ENCODE results near the gene ITPKC. TPM values are rescaled to one million over a fixed set of nuclear protein-coding genes. Genes with fewer than 3 reads are reported as not detected.

ITPKC gene
- total and polyA plus RNA-seq, 10 of the 15 experiments (the other 5 are each of a cell fraction or from before 2014, with no cell fraction given): 0.03 to 6.4 (median 3.5) TPM

- H2AFZ ChIP-seq (ENCODE audit: control insufficient read depth, low read depth, low read length): no peak overlapping the region
- DNase-seq (ENCODE audit: low read depth, low spot score) (no peak), ATAC-seq (no peak), FAIRE-seq (no peak)
- H3K27me3 ChIP-seq (replicated peaks in 1 of 2; ENCODE audit: control insufficient read depth in 2 of 2, insufficient read depth in 2 of 2, low read length in 1 of 2): no peaks in the 10 kb centered on the region
- ChIA-PET POLR2A (no interaction called here), CTCF (no interaction called here), RAD21 (ENCODE audit: unreplicated experiment) (no interaction called here), SMC1A (ENCODE audit: uncharacterized antibody, unreplicated experiment) (interaction anchor here (1.3 kb wide), 1 partner anchor 15 kb away, joined by 6 read pairs; the partner anchor contains the start of gene EGLN2)
- intact Hi-C loops (cut with micrococcal nuclease; ENCODE audit: unreplicated experiment): no loop called here
- H3K27ac ChIP-seq (ENCODE audit: control insufficient read depth, insufficient read depth): no peak overlapping the region
- no peaks in the 10 kb centered on the region for H3K36me3 ChIP-seq (ENCODE audit: control insufficient read depth in 2 of 2, insufficient read depth in 2 of 2, low read length in 1 of 2)
- 92% methylated on average over 13 of the region's 14 CpGs for WGBS (ENCODE audit: insufficient coverage, insufficient replicate concordance, low lambda C conversion rate, missing lambda C conversion rate)
- no peaks in the 10 kb centered on the region for H3K9me3 ChIP-seq (replicated peaks; ENCODE audit: control insufficient read depth, insufficient read depth, low read length)
- H3K4me1 ChIP-seq (ENCODE audit: control insufficient read depth, insufficient read depth, low read length): peaks cover 23% of the 10 kb centered on the region
- H3K79me2 ChIP-seq (ENCODE audit: control insufficient read depth, insufficient read depth, low read length): peaks cover 11% of the 10 kb centered on the region
- H3K9ac ChIP-seq (ENCODE audit: control insufficient read depth, insufficient read depth, low read length): no peak overlapping the region
- no peaks in the 10 kb centered on the region for H4K20me1 ChIP-seq (ENCODE audit: control insufficient read depth, insufficient read depth)
- BruUV-seq (replicated peaks): no TSS peak
- TF ChIP-seq EZH2 (IDR thresholded peaks at IDR 0.05; ENCODE audit: borderline replicate concordance, control insufficient read depth, low read depth, low read length) (no peak), SREBF1 (IDR thresholded peaks at IDR 0.05; ENCODE audit: low read length) (no peak), SMC3 (IDR thresholded peaks at IDR 0.05; ENCODE audit: borderline replicate concordance, low read length) (no peak), FOS (IDR thresholded peaks at IDR 0.05; ENCODE audit: borderline replicate concordance, extremely low read depth, insufficient read length) (no peak), CHD1 (IDR thresholded peaks at IDR 0.05; ENCODE audit: low read depth, low read length) (no peak), TARDBP (IDR thresholded peaks at IDR 0.05; ENCODE audit: borderline replicate concordance) (no peak), PRDM15 (CRISPR knock-in tag; IDR thresholded peaks at IDR 0.05) (no peak), MEF2B (IDR thresholded peaks at IDR 0.05; ENCODE audit: partially characterized antibody, poor library complexity, severe bottlenecking) (no peak), HDAC2 (IDR thresholded peaks at IDR 0.05) (no peak), RAD51 (IDR thresholded peaks at IDR 0.05) (no peak), E2F8 (IDR thresholded peaks at IDR 0.05; ENCODE audit: low read depth, partially characterized antibody) (no peak), CEBPB (IDR thresholded peaks at IDR 0.05; ENCODE audit: borderline replicate concordance in 1 of 2, low read depth in 2 of 2, low read length in 2 of 2) (no peak)
- TF ChIP-seq, protein P1, sequence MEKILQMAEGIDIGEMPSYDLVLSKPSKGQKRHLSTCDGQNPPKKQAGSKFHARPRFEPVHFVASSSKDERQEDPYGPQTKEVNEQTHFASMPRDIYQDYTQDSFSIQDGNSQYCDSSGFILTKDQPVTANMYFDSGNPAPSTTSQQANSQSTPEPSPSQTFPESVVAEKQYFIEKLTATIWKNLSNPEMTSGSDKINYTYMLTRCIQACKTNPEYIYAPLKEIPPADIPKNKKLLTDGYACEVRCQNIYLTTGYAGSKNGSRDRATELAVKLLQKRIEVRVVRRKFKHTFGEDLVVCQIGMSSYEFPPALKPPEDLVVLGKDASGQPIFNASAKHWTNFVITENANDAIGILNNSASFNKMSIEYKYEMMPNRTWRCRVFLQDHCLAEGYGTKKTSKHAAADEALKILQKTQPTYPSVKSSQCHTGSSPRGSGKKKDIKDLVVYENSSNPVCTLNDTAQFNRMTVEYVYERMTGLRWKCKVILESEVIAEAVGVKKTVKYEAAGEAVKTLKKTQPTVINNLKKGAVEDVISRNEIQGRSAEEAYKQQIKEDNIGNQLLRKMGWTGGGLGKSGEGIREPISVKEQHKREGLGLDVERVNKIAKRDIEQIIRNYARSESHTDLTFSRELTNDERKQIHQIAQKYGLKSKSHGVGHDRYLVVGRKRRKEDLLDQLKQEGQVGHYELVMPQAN (conservative IDR thresholded peaks at IDR 0.05): no peak
- no peak overlapping the region for H3K4me2 ChIP-seq (ENCODE audit: control insufficient read depth, insufficient read depth)
- in situ Hi-C loops (cut with MboI): no loop called here
- no peak overlapping the region for H3K4me3 ChIP-seq
Measured at GRCh38 chr19:40783711-40784110, 66.8 kb downstream of the ITPKC start.

All from GM12878 (cell line).